Measurements from ENCODE around the gene BIRC6.
"Not testable (repeated sequence)": the region's sequence is repeated elsewhere in the genome, so short reads cannot be mapped to it uniquely, and the experiment has no call there.

BIRC6 gene, protein sequence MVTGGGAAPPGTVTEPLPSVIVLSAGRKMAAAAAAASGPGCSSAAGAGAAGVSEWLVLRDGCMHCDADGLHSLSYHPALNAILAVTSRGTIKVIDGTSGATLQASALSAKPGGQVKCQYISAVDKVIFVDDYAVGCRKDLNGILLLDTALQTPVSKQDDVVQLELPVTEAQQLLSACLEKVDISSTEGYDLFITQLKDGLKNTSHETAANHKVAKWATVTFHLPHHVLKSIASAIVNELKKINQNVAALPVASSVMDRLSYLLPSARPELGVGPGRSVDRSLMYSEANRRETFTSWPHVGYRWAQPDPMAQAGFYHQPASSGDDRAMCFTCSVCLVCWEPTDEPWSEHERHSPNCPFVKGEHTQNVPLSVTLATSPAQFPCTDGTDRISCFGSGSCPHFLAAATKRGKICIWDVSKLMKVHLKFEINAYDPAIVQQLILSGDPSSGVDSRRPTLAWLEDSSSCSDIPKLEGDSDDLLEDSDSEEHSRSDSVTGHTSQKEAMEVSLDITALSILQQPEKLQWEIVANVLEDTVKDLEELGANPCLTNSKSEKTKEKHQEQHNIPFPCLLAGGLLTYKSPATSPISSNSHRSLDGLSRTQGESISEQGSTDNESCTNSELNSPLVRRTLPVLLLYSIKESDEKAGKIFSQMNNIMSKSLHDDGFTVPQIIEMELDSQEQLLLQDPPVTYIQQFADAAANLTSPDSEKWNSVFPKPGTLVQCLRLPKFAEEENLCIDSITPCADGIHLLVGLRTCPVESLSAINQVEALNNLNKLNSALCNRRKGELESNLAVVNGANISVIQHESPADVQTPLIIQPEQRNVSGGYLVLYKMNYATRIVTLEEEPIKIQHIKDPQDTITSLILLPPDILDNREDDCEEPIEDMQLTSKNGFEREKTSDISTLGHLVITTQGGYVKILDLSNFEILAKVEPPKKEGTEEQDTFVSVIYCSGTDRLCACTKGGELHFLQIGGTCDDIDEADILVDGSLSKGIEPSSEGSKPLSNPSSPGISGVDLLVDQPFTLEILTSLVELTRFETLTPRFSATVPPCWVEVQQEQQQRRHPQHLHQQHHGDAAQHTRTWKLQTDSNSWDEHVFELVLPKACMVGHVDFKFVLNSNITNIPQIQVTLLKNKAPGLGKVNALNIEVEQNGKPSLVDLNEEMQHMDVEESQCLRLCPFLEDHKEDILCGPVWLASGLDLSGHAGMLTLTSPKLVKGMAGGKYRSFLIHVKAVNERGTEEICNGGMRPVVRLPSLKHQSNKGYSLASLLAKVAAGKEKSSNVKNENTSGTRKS (N-terminal part only)

DNA sequence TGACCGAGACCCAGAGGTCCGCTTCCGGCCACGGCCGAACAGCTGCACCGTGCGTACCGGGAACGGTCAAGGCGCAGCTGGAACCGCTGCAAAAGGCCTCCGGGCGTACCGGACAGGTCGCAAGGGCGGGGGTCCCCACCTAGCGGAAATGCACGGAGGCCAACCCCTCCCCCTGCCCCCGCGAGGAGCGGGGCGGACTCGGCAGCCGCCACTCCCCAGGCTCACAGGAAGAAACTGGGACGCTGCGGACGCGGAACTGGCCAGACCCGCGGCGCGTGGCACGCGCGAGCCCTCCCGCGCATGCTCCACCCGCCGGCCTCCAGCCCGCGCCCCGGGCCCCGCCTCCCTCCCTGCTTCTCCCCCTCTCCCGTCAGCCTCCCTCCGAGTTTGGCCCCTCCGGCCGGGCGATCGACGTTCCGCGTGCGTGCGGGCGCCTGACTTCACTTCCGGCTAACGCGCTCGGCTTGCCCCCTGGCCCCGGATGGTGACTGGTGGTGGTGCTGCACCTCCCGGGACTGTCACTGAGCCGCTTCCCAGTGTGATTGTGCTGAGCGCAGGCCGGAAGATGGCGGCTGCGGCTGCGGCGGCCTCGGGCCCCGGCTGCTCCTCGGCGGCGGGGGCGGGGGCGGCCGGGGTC lies at the start of gene BIRC6:
TSS of gene BIRC6 (plus strand) at position 343 of the 637 bp plus-strand sequence. CDS start at position 482, 139 bp downstream.
- 0 out of 2 replicates have a peak, but pooled peaks cover 12% of the 10 kb centered on the region for H3K36me3 ChIP-seq (ENCODE audit: low read length)
- H3F3A ChIP-seq (ENCODE audit: insufficient read depth): peaks cover 12% of the 10 kb centered on the region
- H3K9ac ChIP-seq (ENCODE audit: low read length): peak within 1 kb of the TSS; percentile 100
- peak within 1 kb of the TSS; percentile 93 for H2AFZ ChIP-seq (ENCODE audit: low read depth, low read length, severe bottlenecking)
- peak within 1 kb of the TSS; percentile 77 for H3K4me2 ChIP-seq (ENCODE audit: low read depth, low read length, poor library complexity, severe bottlenecking)
- peak within 1 kb of the TSS; percentile 99 for H3K4me3 ChIP-seq (ENCODE audit: insufficient read depth, low read length, poor library complexity, severe bottlenecking)
- H4K20me1 ChIP-seq (ENCODE audit: low read depth, low read length): peaks cover 21% of the 10 kb centered on the region; the same call in 1 of the 2 replicates
- H3K27ac ChIP-seq (ENCODE audit: low read depth, low read length): peak within 1 kb of the TSS; percentile 82
- no peaks in the 10 kb centered on the region for H3K9me2 ChIP-seq (replicated peaks; ENCODE audit: insufficient read depth, low read length)
- H3K9me3 ChIP-seq (ENCODE audit: insufficient read depth, low read length): no peaks in the 10 kb centered on the region
- H3K79me2 ChIP-seq (ENCODE audit: insufficient read depth, low read length): peaks cover 46% of the 10 kb centered on the region
- no peaks in the 10 kb centered on the region for H3K27me3 ChIP-seq (ENCODE audit: low read length)
- TF ChIP-seq, protein P1, sequence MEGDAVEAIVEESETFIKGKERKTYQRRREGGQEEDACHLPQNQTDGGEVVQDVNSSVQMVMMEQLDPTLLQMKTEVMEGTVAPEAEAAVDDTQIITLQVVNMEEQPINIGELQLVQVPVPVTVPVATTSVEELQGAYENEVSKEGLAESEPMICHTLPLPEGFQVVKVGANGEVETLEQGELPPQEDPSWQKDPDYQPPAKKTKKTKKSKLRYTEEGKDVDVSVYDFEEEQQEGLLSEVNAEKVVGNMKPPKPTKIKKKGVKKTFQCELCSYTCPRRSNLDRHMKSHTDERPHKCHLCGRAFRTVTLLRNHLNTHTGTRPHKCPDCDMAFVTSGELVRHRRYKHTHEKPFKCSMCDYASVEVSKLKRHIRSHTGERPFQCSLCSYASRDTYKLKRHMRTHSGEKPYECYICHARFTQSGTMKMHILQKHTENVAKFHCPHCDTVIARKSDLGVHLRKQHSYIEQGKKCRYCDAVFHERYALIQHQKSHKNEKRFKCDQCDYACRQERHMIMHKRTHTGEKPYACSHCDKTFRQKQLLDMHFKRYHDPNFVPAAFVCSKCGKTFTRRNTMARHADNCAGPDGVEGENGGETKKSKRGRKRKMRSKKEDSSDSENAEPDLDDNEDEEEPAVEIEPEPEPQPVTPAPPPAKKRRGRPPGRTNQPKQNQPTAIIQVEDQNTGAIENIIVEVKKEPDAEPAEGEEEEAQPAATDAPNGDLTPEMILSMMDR (IDR thresholded peaks at IDR 0.05; ENCODE audit: insufficient read depth, low read length, poor library complexity, severe bottlenecking): no peak
- TF ChIP-seq EZH2phosphoT487 (conservative IDR thresholded peaks at IDR 0.05; ENCODE audit: low read length): no peak

DNA sequence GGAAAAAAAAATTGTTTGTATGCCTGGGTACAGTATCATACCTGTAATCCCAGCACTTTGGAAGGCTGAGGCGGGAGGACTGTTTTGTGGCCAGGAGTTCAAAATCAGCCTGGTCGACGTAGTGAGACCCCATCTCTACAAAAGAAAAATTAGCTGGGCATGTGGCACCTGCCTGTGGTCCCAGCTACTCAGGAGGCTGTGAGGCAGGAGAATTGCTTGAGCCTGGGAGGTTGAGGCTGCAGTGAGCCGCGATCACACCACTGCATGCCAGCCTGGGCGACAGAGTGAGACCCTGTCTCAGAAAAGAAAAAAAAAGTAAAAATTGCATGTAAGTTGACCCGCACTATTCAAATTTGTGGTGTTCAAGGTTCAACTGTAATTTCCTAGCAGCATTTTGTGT lies 46.2 kb upstream of the BIRC6 start:
- H3K4me2 ChIP-seq (ENCODE audit: low read depth, low read length, poor library complexity, severe bottlenecking): no peak overlapping the region
- no peaks in the 10 kb centered on the region for H3K9me3 ChIP-seq (ENCODE audit: insufficient read depth, low read length)
- no peak overlapping the region for H2AFZ ChIP-seq (ENCODE audit: low read depth, low read length, severe bottlenecking)
- H4K20me1 ChIP-seq (ENCODE audit: low read depth, low read length): no peaks in the 10 kb centered on the region
- no peaks in the 10 kb centered on the region for H3K27me3 ChIP-seq (ENCODE audit: low read length)
- H3K36me3 ChIP-seq (ENCODE audit: low read length): peaks cover 2% of the 10 kb centered on the region; the same call in 1 of the 2 replicates
- H3K9ac ChIP-seq (ENCODE audit: low read length): no peak overlapping the region
- no peak overlapping the region for H3K27ac ChIP-seq (ENCODE audit: low read depth, low read length)
- no peaks in the 10 kb centered on the region for H3F3A ChIP-seq (ENCODE audit: insufficient read depth)
- H3K79me2 ChIP-seq (ENCODE audit: insufficient read depth, low read length): no peaks in the 10 kb centered on the region
- no peak for TF ChIP-seq EZH2phosphoT487 (conservative IDR thresholded peaks at IDR 0.05; ENCODE audit: low read length)
- TF ChIP-seq, protein P1 (IDR thresholded peaks at IDR 0.05; ENCODE audit: insufficient read depth, low read length, poor library complexity, severe bottlenecking): no peak
- no peak overlapping the region for H3K4me3 ChIP-seq (ENCODE audit: insufficient read depth, low read length, poor library complexity, severe bottlenecking)
- no peaks in the 10 kb centered on the region for H3K9me2 ChIP-seq (replicated peaks; ENCODE audit: insufficient read depth, low read length)

DNA sequence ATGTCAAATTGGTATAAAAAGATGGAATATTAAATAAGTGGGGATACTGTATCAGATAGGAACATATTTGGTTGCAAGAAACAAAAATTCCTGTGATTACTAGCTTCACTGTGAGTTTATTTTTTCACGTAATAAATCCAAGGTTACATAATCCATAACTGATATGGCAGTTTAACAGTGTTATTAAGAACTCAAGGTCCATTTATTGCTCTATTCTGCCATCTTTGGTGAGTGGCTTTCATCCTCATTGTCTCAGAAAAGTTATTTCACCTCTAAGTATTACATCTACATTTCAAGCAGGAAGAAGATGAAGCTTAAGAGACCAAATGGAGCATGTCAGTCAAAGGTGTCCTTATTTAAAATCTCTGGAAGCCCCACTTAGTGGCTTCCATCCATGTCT lies 41.9 kb upstream of the BIRC6 start:
- Histone ChIP-seq H3K9me3 (ENCODE audit: insufficient read depth, low read length) (no peaks in the 10 kb centered on the region), H3F3A (ENCODE audit: insufficient read depth) (no peaks in the 10 kb centered on the region), H2AFZ (ENCODE audit: low read depth, low read length, severe bottlenecking) (no peak overlapping the region), H3K79me2 (ENCODE audit: insufficient read depth, low read length) (no peaks in the 10 kb centered on the region), H3K4me3 (ENCODE audit: insufficient read depth, low read length, poor library complexity, severe bottlenecking) (no peak overlapping the region), H3K27ac (ENCODE audit: low read depth, low read length) (no peak overlapping the region), H3K9me2 (replicated peaks; ENCODE audit: insufficient read depth, low read length) (no peaks in the 10 kb centered on the region), H3K4me2 (ENCODE audit: low read depth, low read length, poor library complexity, severe bottlenecking) (no peak overlapping the region), H3K27me3 (ENCODE audit: low read length) (no peaks in the 10 kb centered on the region), H4K20me1 (ENCODE audit: low read depth, low read length) (no peaks in the 10 kb centered on the region), H3K36me3 (ENCODE audit: low read length) (no peaks in the 10 kb centered on the region), H3K9ac (ENCODE audit: low read length) (no peak overlapping the region)
- TF ChIP-seq, protein P1 (IDR thresholded peaks at IDR 0.05; ENCODE audit: insufficient read depth, low read length, poor library complexity, severe bottlenecking): no peak
- no peak for TF ChIP-seq EZH2phosphoT487 (conservative IDR thresholded peaks at IDR 0.05; ENCODE audit: low read length)

DNA sequence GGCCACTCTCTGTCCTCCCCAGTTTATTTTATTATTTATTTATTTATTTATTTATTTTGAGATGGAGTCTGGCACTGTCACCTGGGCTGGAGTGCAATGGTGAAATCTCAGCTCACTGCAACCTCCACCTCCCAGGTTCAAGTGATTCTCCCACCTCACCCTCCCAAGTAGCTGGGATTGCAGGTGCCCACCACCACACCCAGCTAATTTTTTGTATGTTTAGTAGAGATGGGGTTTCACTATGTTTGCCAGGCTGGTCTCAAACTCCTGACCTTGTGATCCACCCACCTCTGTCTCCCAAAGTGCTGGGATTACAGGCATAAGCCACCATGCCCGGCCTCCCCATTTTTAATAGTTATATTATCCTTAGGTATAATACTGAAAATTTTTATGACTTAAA lies 28.1 kb upstream of the BIRC6 start:
- H3K36me3 ChIP-seq (ENCODE audit: low read length); H3F3A ChIP-seq (ENCODE audit: insufficient read depth); H3K4me3 ChIP-seq (ENCODE audit: insufficient read depth, low read length, poor library complexity, severe bottlenecking); H3K9ac ChIP-seq (ENCODE audit: low read length); H3K79me2 ChIP-seq (ENCODE audit: insufficient read depth, low read length); H3K9me2 ChIP-seq (replicated peaks; ENCODE audit: insufficient read depth, low read length); H4K20me1 ChIP-seq (ENCODE audit: low read depth, low read length); H3K4me2 ChIP-seq (ENCODE audit: low read depth, low read length, poor library complexity, severe bottlenecking); H3K27ac ChIP-seq (ENCODE audit: low read depth, low read length); H3K9me3 ChIP-seq (ENCODE audit: insufficient read depth, low read length); H3K27me3 ChIP-seq (ENCODE audit: low read length); H2AFZ ChIP-seq (ENCODE audit: low read depth, low read length, severe bottlenecking): not testable (repeated sequence)
